ENCODE results near the gene ZC3H18.
"Not testable (repeated sequence)": the region's sequence is repeated elsewhere in the genome, so short reads cannot be mapped to it uniquely, and the experiment has no call there.

ZC3H18 gene

DNA sequence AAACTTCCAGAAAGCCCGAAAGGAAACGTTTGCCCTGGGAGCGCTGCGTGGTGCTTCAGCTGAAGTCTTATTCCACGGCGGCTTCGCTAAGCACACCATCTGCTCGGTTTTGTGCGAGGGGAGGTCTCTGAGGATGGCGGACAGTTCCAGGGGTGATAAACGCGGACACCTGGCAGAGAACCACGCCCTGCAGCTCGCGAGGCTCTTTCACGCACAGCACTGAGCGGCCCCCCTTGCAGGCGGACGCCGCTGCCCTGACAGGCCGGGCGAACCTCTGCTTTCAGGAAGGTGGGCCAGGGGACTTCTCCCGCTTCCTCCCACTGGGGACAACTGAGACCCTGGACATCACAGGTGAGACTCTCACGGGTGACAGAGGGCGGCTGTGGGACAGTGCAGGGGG lies 89.0 kb downstream of the ZC3H18 start:
- DNase-seq (ENCODE audit: low read depth, low spot score), result no peak
- H3K9me3 ChIP-seq (ENCODE audit: low read depth, low read length), result no peaks in the 10 kb centered on the region
- no peak overlapping the region for H3K9ac ChIP-seq (ENCODE audit: insufficient read length)
- no peak overlapping the region for H3K27ac ChIP-seq
- H3K36me3 ChIP-seq (ENCODE audit: insufficient read depth, low read length), result no peaks in the 10 kb centered on the region; the same call in 1 of the 2 replicates
- TF ChIP-seq FOXP2 (optimal IDR thresholded peaks at IDR 0.05; ENCODE audit: control extremely low read depth, extremely low read length, insufficient read depth) (no peak), POLR2AphosphoS5 (IDR thresholded peaks at IDR 0.05; ENCODE audit: borderline replicate concordance, low read depth, low read length) (no peak), EZH2 (IDR thresholded peaks at IDR 0.05) (no peak)
- H3K4me3 ChIP-seq, result no peak overlapping the region

DNA sequence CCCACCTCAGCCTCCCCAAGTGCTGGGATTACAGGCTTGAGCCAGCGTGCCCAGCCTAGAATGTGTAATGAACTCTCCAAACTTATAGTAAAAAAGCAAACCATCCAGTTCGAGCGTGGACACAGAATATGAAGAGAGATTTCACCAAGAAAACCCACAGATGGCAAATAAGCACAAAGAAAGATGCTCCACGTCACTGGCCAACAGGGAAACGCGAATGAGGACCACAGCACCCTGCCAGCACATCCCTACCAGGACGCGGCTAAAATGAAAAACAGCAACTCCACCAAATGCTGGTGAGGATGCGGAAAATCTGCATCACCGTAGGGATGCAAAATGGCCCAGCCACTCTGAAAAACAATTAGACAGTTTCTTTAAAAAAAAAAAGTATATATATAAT lies 91.3 kb downstream of the ZC3H18 start:
- Histone ChIP-seq H3K9ac (ENCODE audit: insufficient read length) (no peak overlapping the region), H3K9me3 (ENCODE audit: low read depth, low read length) (no peaks in the 10 kb centered on the region), H3K4me3 (peak overlapping the region; percentile 40; the same call in 1 of the 2 replicates), H3K27ac (no peak overlapping the region), H3K36me3 (ENCODE audit: insufficient read depth, low read length) (no peaks in the 10 kb centered on the region; the same call in 1 of the 2 replicates)
- no peak for DNase-seq (ENCODE audit: low read depth, low spot score)
- TF ChIP-seq POLR2AphosphoS5 (IDR thresholded peaks at IDR 0.05; ENCODE audit: borderline replicate concordance, low read depth, low read length) (no peak), FOXP2 (optimal IDR thresholded peaks at IDR 0.05; ENCODE audit: control extremely low read depth, extremely low read length, insufficient read depth) (no peak), EZH2 (IDR thresholded peaks at IDR 0.05) (no peak)

DNA sequence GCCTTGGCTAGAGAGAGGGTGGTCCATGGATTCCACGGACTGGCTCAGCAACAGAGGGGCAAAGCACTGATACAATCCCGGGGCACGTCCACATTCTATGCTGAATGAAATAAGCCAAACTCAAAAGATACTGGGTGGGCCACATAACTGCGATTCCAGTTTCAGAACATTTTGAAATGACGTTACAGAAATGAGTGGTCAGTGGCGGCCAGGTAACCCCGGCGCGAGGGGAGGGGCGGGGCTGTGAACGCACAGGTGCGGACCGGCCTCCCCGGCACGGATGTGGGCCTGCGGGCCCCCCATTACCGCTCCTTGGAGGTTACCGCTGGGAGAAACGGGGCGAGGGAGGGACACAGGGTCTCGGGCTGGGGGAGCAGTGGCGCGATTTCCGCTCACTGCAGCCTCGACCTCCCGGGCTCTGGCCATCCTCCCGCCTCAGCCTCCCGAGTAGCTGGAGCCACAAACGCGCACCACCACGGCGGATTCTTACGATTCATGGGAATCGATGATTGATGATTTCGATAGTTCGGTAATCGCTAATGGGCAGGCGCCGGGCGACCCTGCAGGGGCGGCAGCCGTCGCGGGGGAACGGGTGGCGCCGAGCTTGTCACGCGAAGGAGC lies 92.1 kb downstream of the ZC3H18 start:
- peak overlapping the region; percentile 83 for H3K4me3 ChIP-seq
- no peak for DNase-seq (ENCODE audit: low read depth, low spot score)
- H3K36me3 ChIP-seq (ENCODE audit: insufficient read depth, low read length), result no peaks in the 10 kb centered on the region; the same call in 1 of the 2 replicates
- H3K9me3 ChIP-seq (ENCODE audit: low read depth, low read length), result no peaks in the 10 kb centered on the region
- H3K9ac ChIP-seq (ENCODE audit: insufficient read length), result peak overlapping the region; percentile 76
- TF ChIP-seq EZH2 (IDR thresholded peaks at IDR 0.05) (no peak), POLR2AphosphoS5 (IDR thresholded peaks at IDR 0.05; ENCODE audit: borderline replicate concordance, low read depth, low read length) (no peak), FOXP2 (optimal IDR thresholded peaks at IDR 0.05; ENCODE audit: control extremely low read depth, extremely low read length, insufficient read depth) (no peak)
- 0 out of 2 replicates have a peak overlapping the region, but pooled peaks have one; percentile 36 for H3K27ac ChIP-seq

DNA sequence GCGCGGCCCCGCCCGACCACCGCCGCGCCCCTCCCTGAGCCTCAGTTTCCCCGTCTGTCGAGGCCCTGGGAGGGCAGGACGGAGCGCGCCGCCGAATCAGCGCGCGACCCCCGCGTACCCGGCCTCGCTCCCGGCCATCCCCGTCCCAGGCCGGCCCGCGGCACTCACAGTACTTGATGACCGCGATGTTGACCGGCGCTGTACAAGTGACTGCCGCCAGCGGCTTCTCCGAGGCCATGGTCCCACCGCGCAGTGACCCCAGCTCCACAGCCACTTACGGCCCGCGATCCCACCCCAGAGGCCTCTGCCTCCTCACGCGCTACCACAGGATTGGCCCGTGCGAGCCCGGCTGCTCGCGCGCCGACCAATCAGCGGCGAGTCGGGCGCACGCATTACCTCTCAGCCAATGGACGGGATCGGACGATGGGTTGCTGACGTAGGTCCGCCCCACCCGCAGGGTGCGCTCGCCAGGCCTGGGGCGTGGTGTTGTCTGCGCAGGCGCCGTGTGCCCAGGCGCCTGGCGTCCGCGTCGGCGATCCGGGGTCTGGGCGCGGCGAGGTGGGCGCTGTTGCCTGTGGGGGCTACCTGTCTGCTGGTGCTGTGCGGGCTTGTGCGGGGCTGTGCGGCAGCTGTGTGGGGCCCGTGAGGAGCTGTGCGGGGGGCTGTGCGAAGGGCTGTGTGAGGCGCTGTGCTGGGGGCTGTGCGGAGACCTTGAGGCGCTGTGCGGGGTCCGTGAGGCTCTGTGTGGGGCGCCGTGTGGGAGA lies 92.8 kb downstream of the ZC3H18 start, which contains the start of gene MVD:
MVD (minus strand) TSS at position 249 of the 764 bp plus-strand sequence; CDS start at position 238, 11 bp downstream.
- Histone ChIP-seq H3K4me3 (peak within 1 kb of the TSS; percentile 83), H3K9ac (ENCODE audit: insufficient read length) (peak within 1 kb of the TSS; percentile 76), H3K36me3 (ENCODE audit: insufficient read depth, low read length) (no peaks in the 10 kb centered on the region; the same call in 1 of the 2 replicates), H3K9me3 (ENCODE audit: low read depth, low read length) (no peaks in the 10 kb centered on the region), H3K27ac (peak within 1 kb of the TSS; percentile 36; the same call in 1 of the 2 replicates)
- DNase-seq (ENCODE audit: low read depth, low spot score), result peak; percentile 37
- no peak for TF ChIP-seq FOXP2 (optimal IDR thresholded peaks at IDR 0.05; ENCODE audit: control extremely low read depth, extremely low read length, insufficient read depth)
- peak; percentile 91 for TF ChIP-seq POLR2AphosphoS5 (IDR thresholded peaks at IDR 0.05; ENCODE audit: borderline replicate concordance, low read depth, low read length)
- no peak for TF ChIP-seq EZH2 (IDR thresholded peaks at IDR 0.05)

DNA sequence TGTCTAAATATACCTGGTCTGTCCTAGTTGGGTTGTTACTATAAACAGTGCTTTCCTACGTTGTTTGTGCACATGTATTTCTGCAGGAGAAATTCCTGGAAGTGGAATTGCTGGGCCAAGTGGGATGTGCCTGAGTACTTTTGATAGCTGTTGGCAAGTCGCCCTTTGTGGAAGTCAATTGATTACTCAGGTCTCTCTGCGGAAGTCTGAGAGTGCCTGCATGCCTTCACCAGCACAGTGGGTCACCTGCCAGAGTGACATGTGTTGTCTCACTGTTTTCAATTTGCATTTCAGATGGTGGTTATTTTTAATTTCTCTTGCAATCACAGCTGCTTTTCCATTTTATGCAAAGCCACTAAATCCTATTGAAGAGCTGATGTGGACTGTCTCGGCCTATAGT lies 94.9 kb downstream of the ZC3H18 start:
- Histone ChIP-seq H3K4me3 (no peak overlapping the region), H3K36me3 (ENCODE audit: insufficient read depth, low read length) (no peaks in the 10 kb centered on the region), H3K9ac (ENCODE audit: insufficient read length) (no peak overlapping the region), H3K9me3 (ENCODE audit: low read depth, low read length) (no peaks in the 10 kb centered on the region), H3K27ac (no peak overlapping the region)
- DNase-seq (ENCODE audit: low read depth, low spot score), result no peak
- TF ChIP-seq POLR2AphosphoS5 (IDR thresholded peaks at IDR 0.05; ENCODE audit: borderline replicate concordance, low read depth, low read length) (no peak), FOXP2 (optimal IDR thresholded peaks at IDR 0.05; ENCODE audit: control extremely low read depth, extremely low read length, insufficient read depth) (no peak), EZH2 (IDR thresholded peaks at IDR 0.05) (no peak)

DNA sequence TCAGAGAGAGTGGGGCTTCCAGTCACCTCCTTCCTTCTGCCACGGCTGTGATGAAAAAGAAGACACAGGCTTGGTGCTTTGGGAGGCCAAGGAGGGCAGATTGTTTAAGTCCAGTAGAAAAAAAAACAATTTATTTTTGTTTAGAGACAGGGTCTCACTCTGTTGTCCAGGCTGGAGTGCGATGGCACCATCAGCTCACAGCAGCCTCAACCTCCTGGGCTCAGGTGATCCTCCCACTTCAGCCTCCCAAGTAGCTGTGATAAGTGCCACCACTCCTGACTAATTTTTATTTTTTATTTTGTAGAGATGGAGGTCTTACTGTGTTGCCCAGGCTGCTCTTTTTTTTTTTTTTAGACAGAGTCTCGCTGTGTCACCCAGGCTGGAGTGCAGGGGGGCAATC lies 95.4 kb downstream of the ZC3H18 start:
- H3K4me3 ChIP-seq, result no peak overlapping the region
- no peak for TF ChIP-seq EZH2 (IDR thresholded peaks at IDR 0.05)
- no peak for TF ChIP-seq POLR2AphosphoS5 (IDR thresholded peaks at IDR 0.05; ENCODE audit: borderline replicate concordance, low read depth, low read length)
- no peak for TF ChIP-seq FOXP2 (optimal IDR thresholded peaks at IDR 0.05; ENCODE audit: control extremely low read depth, extremely low read length, insufficient read depth)

DNA sequence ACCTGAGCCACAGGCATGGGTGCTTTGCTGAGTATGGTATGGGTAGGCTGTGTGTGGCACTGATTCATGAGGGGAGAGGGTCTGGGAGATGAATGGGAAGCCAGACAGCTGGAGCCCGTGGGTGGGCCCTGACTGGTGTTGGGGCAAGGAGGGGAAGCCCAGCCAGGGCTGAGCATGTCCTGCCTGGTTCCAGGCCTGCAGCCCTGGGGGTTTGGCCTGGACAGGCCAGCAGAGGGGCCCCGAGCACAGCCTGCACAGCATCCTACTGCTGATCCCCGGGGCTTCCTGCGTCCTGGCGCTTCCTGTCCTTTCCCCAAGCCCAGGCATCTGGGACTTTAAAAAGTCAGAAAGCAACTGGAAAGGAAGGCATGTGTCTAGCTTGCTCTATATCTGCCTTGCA lies 97.3 kb downstream of the ZC3H18 start:
- no peak for DNase-seq (ENCODE audit: low read depth, low spot score)
- no peaks in the 10 kb centered on the region for H3K36me3 ChIP-seq (ENCODE audit: insufficient read depth, low read length)
- no peaks in the 10 kb centered on the region for H3K9me3 ChIP-seq (ENCODE audit: low read depth, low read length)
- no peak overlapping the region for H3K4me3 ChIP-seq
- no peak overlapping the region for H3K27ac ChIP-seq
- TF ChIP-seq POLR2AphosphoS5 (IDR thresholded peaks at IDR 0.05; ENCODE audit: borderline replicate concordance, low read depth, low read length) (no peak), FOXP2 (optimal IDR thresholded peaks at IDR 0.05; ENCODE audit: control extremely low read depth, extremely low read length, insufficient read depth) (no peak), EZH2 (IDR thresholded peaks at IDR 0.05) (no peak)
- no peak overlapping the region for H3K9ac ChIP-seq (ENCODE audit: insufficient read length)

More for the DNA sequence above, 95.4 kb downstream of the ZC3H18 start:
- Histone ChIP-seq H3K36me3 (ENCODE audit: insufficient read depth, low read length) (no peaks in the 10 kb centered on the region), H3K9ac (ENCODE audit: insufficient read length) (no peak overlapping the region), H3K27ac (no peak overlapping the region), H3K9me3 (ENCODE audit: low read depth, low read length) (no peaks in the 10 kb centered on the region)
- DNase-seq (ENCODE audit: low read depth, low spot score), result no peak

DNA sequence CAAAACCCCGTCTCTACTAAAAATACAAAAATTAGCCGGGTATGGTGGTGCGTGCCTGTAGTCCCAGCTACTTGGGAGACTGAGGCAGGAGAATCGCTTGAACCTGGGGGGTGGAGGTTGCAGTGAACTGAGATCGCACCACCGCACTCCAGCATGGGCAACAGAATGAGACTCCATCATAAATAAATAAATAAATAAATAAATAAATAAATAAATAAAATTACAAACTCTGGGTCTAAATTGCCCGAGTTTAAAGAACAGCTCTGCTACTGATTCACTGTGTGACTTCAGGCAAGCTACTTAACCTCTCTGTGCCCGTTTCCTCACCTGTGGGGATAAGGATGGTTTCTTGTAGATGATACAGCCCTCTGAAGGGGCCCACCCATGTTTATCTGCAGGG lies 99.3 kb downstream of the ZC3H18 start:
- H3K9me3 ChIP-seq (ENCODE audit: low read depth, low read length); H3K4me3 ChIP-seq; H3K27ac ChIP-seq; H3K9ac ChIP-seq (ENCODE audit: insufficient read length); H3K36me3 ChIP-seq (ENCODE audit: insufficient read depth, low read length); DNase-seq (ENCODE audit: low read depth, low spot score): not testable (repeated sequence)
